ENCODE data around the gene HORMAD2.
"Not testable (repeated sequence)": the region's sequence is repeated elsewhere in the genome, so short reads cannot be mapped to it uniquely, and the experiment has no call there.

HORMAD2 gene

DNA sequence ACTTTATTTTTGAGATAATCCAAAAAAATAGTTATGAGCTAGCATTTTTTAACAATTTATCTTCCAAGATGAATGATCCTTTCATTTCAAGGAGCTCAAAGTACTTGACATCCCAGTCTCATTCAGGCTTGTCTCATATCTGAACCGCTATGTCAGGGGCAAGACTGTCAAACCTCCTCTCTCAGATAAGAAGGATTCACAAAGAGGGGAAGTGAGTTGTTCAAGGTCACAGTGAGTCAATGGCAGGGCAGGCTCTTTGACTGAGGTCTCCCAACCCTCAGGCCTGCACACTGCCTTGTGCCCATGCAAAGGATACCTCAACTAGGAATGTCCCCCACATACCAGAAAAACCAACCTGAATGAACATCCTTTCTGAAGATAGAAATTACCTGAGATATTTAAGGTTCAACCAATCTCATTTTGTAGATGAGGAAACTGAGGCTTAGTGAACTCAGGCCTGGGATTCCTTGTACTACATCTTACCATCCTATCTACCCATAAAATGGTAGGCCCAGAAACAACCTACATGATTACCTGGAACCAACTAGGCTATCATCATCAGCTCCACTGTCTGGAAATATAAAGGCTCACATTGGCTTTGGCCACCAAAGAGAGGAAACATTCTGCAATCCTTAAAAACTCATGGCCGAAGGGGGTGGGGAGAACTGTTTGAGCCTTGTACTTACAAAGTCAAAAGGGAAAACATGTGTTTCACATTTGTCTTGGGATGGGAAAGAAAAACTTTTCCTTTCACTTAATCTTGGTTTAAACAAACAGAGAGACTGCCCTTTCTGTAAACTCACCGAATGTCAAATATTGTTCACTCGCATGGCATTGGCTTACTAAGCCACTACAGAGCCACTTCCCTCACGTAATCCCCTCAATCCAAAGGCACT is 115.2 kb downstream of the HORMAD2 start:
- DNase-seq, result peak; percentile 59

DNA sequence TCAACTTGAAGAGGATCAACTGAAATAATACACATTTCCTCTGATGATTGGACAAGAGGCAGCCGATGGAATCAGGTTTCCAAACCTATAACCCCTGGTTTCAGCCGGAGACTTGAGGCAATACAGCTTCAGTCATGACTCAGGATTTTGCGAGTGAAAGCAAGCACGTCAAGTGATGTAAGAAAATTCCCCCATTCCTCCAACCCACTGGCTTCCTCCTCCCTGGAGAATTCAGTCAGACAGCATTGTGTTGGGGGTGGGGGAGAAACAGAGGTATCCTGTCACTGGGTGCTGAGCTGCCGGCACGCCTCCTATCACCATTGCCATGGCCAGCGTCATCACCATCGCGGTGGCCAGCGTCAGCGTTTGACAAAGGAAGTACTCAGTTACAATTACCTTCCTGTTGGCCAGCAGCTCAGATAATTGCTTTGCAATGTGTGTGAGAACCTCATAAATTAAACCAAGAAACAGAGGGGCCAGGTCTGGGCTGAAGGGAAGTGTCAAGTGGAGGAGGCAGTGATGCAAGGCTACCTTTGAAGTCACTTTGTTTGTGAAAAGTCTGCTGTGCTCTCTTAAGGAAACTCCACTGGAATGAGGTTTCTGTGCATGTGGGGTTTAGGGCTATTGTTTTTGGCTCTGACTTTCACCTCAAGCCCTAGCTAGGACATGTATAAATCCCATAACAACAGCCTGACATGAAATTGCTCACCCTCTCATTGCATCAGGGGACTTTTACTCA is 116.0 kb downstream of the HORMAD2 start:
- peak; percentile 97 for DNase-seq

- peak; percentile 85 for DNase-seq
Measured at GRCh38 chr22:30196880-30197336, 116.6 kb downstream of the HORMAD2 start.

DNA sequence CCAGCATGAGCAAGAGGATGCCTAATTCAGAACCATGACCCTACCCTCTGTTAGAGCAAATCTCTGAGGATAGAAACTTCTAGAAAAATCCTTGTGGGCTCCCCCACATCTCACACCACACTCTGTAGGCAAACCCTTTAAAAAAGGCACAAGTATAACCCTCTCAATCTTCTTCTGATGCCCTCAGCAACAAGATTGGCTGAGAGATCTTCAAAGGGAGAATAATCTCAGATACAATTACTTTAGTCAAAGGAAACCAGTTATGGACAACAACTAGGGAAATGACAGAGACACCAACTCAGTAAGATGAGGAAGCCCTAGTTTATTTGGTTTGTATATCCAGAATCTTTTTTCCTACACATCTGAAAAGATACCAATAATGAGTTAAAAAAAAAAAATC is 117.1 kb downstream of the HORMAD2 start:
- no peak for DNase-seq

DNA sequence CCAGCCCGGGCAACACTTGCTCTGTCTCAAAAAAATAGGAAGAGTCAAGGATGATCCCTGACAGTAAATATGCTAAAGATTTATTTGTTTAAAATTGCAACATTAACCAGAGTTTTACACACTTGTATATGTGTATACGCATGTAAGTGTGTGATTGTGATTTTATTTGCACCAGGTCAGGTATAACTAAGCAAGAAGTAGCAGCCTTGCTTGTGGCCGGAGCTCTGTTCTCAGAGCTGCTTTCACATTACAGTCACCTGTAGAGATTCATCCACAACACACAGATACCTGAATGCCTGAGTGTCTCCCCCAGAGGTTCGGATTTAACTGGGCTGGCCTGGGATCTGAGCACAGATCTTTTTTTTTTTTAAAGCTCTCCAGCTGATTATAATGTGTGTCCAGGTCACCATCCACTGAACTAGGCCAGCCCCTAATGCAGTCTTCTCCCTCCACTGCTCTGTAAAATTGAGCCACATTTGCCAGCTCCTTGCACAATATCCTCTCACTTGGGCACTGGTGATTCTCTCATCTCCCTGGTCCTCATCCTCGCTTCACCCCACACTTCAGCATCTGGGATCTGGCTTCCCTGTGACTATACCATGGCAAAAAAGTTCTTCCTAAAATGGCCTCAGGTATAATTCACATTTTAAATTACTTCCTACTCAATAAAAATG is 118.0 kb downstream of the HORMAD2 start:
- DNase-seq, result no peak

DNA sequence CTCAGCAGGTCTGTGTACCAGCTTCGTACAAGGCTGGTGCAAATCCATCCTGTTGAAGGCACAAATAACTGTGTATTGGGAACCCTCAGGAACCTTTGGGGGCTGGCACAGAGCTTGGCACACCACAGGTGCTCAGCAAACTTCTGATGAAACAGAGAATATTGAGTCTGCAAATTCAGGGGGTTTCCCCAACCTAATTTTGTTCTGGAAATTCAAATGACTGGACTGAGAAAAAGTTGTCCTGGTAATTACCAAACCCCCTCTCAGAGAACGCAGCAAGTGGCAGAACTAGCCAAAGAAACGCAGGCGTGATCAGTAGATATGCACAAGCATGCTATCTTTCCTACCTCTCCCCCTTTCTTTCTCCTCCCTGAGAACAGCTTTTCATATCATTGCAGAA is 118.7 kb downstream of the HORMAD2 start:
- DNase-seq, result no peak

GRCh38 chr22:30200905-30201304 is 120.6 kb downstream of the HORMAD2 start:
- not testable (repeated sequence) for DNase-seq

GRCh38 chr22:30201945-30202344 is 121.7 kb downstream of the HORMAD2 start:
- DNase-seq, result no peak

- DNase-seq, result no peak
Measured at GRCh38 chr22:30202531-30203006, 122.3 kb downstream of the HORMAD2 start.

GRCh38 chr22:30204015-30204741 is 123.9 kb downstream of the HORMAD2 start:
- no peak for DNase-seq

GRCh38 chr22:30204742-30205111 is 124.5 kb downstream of the HORMAD2 start:
- DNase-seq, result no peak

DNA sequence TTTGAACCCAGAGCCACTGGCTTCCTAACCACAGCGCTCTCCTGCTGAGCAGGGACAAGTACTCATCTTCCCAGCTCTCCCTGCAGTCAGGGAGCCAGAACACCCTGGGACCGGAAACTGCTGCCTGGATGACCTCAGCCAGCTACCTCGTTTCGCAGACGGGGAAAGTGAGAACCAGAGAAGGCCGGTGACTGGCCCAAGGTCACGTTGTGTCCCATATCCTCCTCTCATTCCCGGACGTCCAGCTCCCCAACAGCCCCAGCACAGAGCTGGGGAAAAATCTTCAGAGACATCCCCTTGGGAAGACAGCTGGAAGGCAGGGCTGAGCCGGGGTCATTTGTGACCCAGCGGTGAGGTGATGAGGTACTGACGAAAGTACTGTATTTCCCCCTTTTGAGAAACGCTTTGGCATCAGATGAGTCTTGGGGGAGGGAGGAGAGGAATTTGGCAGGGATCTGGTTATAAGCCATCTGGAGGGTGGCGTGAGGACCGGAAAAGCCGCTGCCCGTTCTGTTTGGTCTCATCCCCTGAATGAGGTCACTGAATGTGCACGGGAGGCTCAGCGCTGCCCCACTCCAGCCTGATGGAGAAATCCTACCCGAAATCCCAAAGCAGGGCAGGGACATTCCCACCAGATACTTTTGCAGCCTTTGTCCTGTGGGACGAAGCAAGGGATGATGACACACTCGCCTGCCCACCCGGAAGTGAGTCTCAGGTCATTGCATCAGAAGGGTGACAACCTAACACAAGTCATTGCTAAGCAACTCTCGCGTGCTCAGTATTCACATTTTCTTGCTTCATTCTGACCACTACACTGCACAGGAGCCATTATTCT is 125.2 kb downstream of the HORMAD2 start:
- peak; percentile 81 for DNase-seq

GRCh38 chr22:30206944-30207343 is 126.7 kb downstream of the HORMAD2 start:
- DNase-seq, result no peak

- peak; percentile 50 for DNase-seq
Measured at GRCh38 chr22:30208631-30209603, 128.7 kb downstream of the HORMAD2 start.

DNA sequence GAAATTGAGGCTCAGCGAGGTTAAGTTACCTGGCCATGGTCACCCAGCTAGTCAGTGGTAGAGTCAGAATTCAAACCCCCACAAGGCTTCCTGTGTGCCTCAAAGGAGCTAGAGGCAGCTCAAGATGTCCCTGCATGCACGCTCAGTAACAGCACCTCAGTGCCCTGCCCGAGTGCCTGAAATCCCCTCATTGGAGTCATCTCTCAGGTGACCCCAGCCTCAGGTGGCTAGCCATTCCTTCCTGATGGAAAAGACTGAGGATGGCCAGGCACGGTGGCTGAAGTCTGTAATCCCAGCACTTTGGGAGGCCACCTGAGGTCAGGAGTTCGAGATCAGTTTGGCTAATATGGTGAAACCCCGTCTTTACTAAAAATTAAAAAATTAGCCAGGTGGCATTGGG is 129.4 kb downstream of the HORMAD2 start:
- DNase-seq, result no peak

DNA sequence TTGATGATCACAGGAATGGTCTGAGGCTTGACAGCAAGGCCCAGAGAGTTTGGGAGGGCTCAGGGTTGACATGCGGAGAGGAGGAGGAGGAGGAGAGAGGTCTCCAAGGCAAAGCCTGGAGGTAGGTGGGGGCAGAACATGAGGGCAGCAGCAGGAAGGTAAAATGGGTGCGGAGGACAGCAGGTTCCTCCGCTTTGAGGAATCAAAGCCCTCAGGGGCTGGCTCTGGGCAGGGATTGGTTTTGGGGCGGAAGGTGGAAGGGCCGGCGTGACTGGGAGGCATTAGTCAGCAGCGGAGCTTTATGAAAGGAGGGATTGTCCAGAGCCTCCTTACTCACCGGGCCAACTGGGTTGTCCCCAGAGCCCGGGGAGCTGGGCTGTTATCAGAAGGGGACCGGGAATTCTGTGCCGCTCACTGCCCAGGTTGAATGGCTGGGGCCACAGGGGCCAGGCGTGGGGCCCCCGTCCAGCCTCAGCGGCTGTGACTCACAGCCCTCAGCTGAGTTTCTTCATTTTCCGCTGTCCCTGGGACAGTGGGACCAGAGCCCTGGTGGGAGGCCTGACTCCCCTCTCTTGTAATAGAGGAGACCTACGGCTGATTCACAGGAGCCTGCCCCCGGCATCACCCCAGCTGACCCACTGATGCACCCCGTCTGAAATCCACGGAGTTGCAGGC is 130.1 kb downstream of the HORMAD2 start:
- DNase-seq, result peak; percentile 66

DNA sequence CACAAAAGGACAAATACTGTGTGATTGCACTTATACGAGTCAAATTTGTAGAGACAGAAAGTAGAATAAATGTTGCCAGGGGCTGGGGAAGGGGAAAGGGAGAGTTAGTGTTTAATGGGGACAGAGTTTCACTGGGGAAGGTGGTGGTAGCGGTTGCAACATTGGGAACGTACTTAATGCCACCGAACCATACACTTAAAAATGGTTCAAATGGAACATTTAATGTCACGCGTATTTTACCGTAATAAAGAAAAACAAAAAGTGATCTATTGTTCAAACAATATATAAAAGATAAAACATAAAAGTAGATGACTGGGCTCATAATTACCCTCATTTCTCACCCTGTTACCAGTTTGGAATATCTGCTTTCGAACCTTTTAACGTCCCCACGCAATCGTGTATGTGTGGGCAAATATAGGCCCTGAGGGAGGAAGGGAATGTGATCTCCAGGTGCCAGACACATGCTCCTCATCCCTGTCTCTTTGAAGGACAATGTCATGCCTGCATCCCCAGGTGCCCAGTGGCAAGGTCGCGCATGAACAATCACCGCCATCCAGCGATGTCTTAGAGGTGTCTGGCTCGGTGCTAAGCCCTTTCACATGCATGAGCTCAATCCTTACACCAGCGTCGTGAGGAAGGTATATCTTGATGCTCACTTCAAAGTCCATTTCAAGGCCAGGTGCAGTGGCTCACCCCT is 131.0 kb downstream of the HORMAD2 start:
- DNase-seq, result no peak

DNA sequence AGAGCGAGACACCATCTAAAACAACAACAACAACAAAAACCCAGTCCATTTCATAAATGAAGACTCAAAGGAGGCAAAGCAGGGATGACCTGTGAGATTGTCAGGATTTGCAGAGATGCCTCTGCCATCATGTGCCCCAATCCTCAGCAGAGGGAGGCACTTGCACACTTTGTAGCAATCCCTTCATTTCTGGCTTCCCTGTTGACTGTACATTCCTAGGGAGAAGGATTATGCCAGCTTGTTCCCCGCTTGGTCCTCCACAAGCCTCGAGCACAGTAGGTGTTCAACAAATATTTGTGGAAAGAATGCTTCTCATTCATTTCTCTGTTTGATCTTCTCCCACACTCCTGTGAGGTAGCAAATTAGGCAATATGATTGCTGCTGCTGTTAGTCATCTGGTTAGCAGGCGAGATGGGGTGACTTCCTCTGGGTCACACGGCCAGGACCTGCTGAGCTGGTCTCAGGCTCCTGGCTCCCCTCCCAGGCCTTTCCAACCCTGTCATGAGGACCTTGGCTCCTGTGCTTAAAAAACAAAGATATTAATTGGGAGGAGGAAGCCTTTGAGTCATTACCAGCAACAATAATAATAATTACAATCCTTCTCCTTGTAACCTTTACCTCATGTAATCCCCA is 132.2 kb downstream of the HORMAD2 start:
- DNase-seq, result peak; percentile 88

DNA sequence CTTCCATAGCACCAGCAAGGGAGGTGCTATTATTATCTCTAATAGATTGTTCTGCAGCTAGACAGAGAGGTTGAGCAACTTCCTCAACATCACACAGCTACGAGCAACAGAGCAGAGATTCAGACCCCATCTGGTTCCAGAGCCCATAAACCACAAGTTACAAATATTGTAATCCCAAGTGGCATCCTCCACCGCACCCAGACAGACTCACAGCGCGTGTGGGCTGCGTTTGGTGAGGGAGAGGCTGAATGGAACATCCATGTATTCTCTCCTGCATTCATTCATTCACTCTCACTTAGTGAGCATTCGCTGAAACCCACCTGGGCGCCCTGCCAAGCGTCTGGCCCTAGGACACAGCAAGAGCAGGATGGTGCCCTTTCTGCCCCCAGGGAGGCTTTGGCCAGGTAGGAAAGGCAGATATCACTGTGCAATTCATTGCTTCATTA is 132.8 kb downstream of the HORMAD2 start:
- peak; percentile 67 for DNase-seq

Data from suppressor macrophage treated with lipopolysaccharide for 4 hours (primary cell).